ENCODE measurements around the gene TARS3. TPM values are rescaled to one million over a fixed set of nuclear protein-coding genes. Genes with fewer than 3 reads are reported as not detected.

The TARS3 gene
- total and polyA plus RNA-seq, 4 experiments from 2014 or later = 8.9 to 39.8 (median 26.5) TPM

DNA sequence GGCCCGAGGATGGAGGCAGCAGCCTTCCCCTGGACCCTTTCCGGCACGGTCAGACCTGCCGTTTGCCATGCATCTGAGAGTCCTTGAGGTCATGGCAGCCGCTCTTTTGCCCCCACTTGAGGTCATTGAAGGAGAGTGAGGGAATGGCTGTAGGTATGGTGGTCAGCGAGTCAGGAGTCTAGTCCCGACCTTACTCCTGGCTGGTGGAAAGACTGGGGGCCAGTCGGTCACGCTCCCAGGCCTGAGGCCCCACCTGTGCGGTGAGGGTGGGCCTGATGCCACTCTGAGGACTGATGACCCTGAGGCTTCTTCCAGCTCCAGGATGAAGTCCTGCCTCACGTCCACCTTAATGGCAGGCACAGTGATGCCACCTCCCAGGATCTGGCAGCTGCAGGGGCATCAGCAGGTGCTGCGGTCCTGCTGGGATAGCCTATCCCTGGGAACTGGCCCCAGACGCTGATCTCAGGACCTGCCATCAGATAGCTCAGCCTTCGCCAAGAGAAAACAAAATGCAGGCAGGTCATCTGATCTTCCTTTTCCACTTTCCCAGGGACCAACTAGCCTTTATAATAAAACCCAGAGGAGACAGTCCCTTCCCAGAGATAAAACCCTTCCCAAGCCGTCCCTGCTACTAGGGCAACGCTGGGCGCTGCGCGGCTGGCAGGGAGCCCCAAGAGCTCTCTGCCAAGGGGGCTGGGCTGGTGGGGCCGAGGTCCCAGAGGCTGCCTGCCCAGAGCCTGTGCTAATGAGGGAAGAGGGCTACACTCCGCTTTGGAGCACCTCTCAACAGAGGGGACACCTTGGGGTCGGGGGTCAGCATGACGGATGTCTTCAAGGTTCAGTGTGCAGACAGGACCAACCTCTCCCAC, 114.3 kb downstream of the TARS3 start:
- Histone ChIP-seq H3K4me1 (ENCODE audit: insufficient read depth, low read length) (no peaks in the 10 kb centered on the region), H3K9me3 (ENCODE audit: control insufficient read depth in 1 of 2, low read length in 2 of 2) (no peaks in the 10 kb centered on the region), H3K27ac (ENCODE audit: low read depth, low read length) (no peak overlapping the region), H3K4me3 (ENCODE audit: low read length in 2 of 2) (no peak overlapping the region), H3K36me3 (ENCODE audit: insufficient read depth, low read length) (no peaks in the 10 kb centered on the region), H3K27me3 (ENCODE audit: insufficient read depth, low read length) (no peaks in the 10 kb centered on the region)
- intact Hi-C loops (cut with micrococcal nuclease) = no loop called here
- ChIA-PET POLR2A (ENCODE audit: partially characterized antibody) (no interaction called here), CTCF (ENCODE audit: partially characterized antibody) (no interaction called here)
- no peaks in the 10 kb centered on the region for H3K36me3 Mint-ChIP-seq
- DNase-seq = no peak
- H3K27me3 Mint-ChIP-seq = no peaks in the 10 kb centered on the region
- peaks cover 0 to 2% (median 0%) of the 10 kb centered on the region in 8 donors for H3K9me3 Mint-ChIP-seq
- no peaks in the 10 kb centered on the region for H3K4me1 Mint-ChIP-seq
- no peak overlapping the region for H3K4me3 Mint-ChIP-seq
- H3K27ac Mint-ChIP-seq = no peak overlapping the region

DNA sequence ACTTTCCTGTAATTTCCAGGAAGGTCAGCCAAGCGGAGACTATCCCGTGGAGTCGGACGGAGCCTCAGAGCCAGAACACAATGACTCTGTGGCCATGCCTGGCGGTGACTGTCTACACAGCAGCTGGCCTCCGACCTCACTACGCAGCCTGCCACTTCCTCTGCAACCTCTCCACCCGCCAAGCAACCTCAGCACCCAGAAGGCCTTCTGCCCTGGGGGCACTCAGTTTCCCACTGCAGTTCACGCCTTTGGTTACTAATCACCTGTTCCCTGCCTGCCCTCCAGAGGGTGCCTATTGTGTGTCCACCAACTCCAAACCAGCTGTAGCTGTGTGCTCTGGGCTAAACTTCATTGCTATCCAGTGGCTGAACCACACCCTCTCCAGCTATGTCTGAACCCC, 116.1 kb downstream of the TARS3 start:
- H3K27me3 Mint-ChIP-seq = peaks cover 6 to 14% of the 10 kb centered on the region in 2 donors
- Histone ChIP-seq H3K4me3 (ENCODE audit: low read length in 2 of 2) (no peak overlapping the region), H3K27ac (ENCODE audit: low read depth, low read length) (no peak overlapping the region), H3K27me3 (ENCODE audit: insufficient read depth, low read length) (no peaks in the 10 kb centered on the region), H3K36me3 (ENCODE audit: insufficient read depth, low read length) (no peaks in the 10 kb centered on the region), H3K4me1 (ENCODE audit: insufficient read depth, low read length) (no peaks in the 10 kb centered on the region), H3K9me3 (ENCODE audit: control insufficient read depth in 1 of 2, low read length in 2 of 2) (no peaks in the 10 kb centered on the region)
- ChIA-PET CTCF (ENCODE audit: partially characterized antibody) (no interaction called here), POLR2A (ENCODE audit: partially characterized antibody) (no interaction called here)
- H3K4me1 Mint-ChIP-seq = no peaks in the 10 kb centered on the region
- H3K9me3 Mint-ChIP-seq = peaks cover 0 to 6% (median 4%) of the 10 kb centered on the region in 8 donors
- intact Hi-C loops (cut with micrococcal nuclease) = no loop called here
- H3K27ac Mint-ChIP-seq = no peak overlapping the region
- H3K36me3 Mint-ChIP-seq = peaks cover 0 to 7% of the 10 kb centered on the region in 2 donors
- DNase-seq = no peak
- no peak overlapping the region for H3K4me3 Mint-ChIP-seq

DNA sequence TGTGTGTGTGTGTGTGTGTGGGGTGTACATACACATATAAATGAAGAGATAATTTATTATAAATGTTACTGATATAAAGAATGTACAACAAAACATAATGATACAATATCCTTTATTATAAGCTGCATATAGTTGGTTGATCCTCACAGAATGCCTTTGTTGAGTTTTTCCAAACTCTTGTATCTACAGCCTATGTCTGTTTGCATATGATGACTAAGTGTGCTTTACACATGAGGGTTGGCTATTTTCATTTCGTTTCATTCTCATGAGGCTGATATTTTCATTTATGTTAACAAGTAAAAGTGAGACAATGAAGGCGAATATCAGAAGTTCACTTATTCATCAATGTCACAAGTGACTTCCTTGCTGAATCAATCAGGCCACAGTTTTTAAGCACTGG, 117.2 kb downstream of the TARS3 start:
- Histone ChIP-seq H3K27me3 (ENCODE audit: insufficient read depth, low read length) (no peaks in the 10 kb centered on the region), H3K27ac (ENCODE audit: low read depth, low read length) (no peak overlapping the region), H3K9me3 (ENCODE audit: control insufficient read depth in 1 of 2, low read length in 2 of 2) (no peaks in the 10 kb centered on the region), H3K4me1 (ENCODE audit: insufficient read depth, low read length) (no peaks in the 10 kb centered on the region), H3K4me3 (ENCODE audit: low read length in 2 of 2) (no peak overlapping the region), H3K36me3 (ENCODE audit: insufficient read depth, low read length) (no peaks in the 10 kb centered on the region)
- CTCF ChIA-PET (ENCODE audit: partially characterized antibody) = no interaction called here
- Mint-ChIP-seq H3K9me3 (peaks cover 0 to 6% (median 4%) of the 10 kb centered on the region in 8 donors), H3K27me3 (peaks cover 9 to 14% of the 10 kb centered on the region in 2 donors), H3K4me3 (no peak overlapping the region), H3K4me1 (no peaks in the 10 kb centered on the region), H3K27ac (no peak overlapping the region), H3K36me3 (peaks cover 0 to 7% of the 10 kb centered on the region in 2 donors)
- DNase-seq = no peak
- POLR2A ChIA-PET (ENCODE audit: partially characterized antibody) = no interaction called here
- intact Hi-C loops (cut with micrococcal nuclease) = no loop called here

DNA sequence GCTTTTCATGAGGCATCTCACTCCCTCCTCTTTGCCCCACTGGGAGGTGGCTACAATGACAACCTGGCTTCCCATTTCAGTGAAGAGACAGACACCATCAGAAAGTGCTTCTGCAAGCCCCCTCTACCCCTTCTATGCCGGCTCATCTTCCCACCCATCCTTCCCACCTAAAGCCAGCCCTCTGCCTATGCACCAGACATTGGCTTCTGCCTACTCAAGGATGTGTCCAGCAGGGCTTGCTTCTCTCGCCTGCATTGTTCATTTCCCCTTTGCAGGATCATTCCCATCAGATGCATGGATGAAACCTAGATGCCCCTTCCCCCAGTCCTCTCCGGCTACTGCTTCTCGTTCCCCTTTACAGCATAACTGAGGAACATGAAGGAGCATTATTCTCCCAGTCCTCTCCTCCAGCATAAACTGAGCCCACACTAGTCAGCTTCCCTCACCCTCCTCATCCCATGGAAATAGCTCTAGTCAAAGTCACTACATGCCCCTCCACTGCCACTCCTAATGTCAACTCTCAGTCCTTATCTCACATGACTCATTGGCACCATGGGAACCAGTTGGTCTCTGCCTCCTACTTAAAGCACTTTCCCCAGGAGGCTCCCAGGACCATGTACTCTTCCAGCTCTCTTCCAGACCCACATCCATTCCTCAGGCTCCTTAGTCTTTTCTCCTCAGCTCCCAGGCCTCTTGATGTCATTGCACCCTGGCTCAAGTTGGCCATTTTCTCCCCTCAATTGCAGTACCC, 120.0 kb downstream of the TARS3 start:
- intact Hi-C loops (cut with micrococcal nuclease) = no loop called here
- POLR2A ChIA-PET (ENCODE audit: partially characterized antibody) = no interaction called here
- no peaks in the 10 kb centered on the region for H3K4me1 Mint-ChIP-seq

More for the DNA sequence above, 120.0 kb downstream of the TARS3 start:
- Histone ChIP-seq H3K27ac (ENCODE audit: low read depth, low read length) (no peak overlapping the region), H3K4me3 (ENCODE audit: low read length in 2 of 2) (no peak overlapping the region), H3K36me3 (ENCODE audit: insufficient read depth, low read length) (no peaks in the 10 kb centered on the region), H3K9me3 (ENCODE audit: control insufficient read depth in 1 of 2, low read length in 2 of 2) (no peaks in the 10 kb centered on the region), H3K27me3 (ENCODE audit: insufficient read depth, low read length) (peaks cover under 1% of the 10 kb centered on the region), H3K4me1 (ENCODE audit: insufficient read depth, low read length) (no peaks in the 10 kb centered on the region)
- peaks cover 22 to 26% of the 10 kb centered on the region in 2 donors for H3K27me3 Mint-ChIP-seq
- CTCF ChIA-PET (ENCODE audit: partially characterized antibody) = no interaction called here
- DNase-seq = no peak
- H3K27ac Mint-ChIP-seq = peak overlapping the region in 1 of 7 donors; percentile 43
- H3K36me3 Mint-ChIP-seq = peaks cover 0 to 11% of the 10 kb centered on the region in 2 donors
- H3K9me3 Mint-ChIP-seq = peaks cover 0 to 12% (median 8%) of the 10 kb centered on the region in 8 donors
- peak overlapping the region in 1 of 8 donors; percentile 16 for H3K4me3 Mint-ChIP-seq

Other genes with a start within 250 kb of the TARS3 start
- gene PCSK6, start 234.8 kb downstream of the TARS3 start, total RNA-seq = under 1 TPM; 0.41 to 0.53 TPM
- gene PCSK6, start 234.8 kb downstream of the TARS3 start, polyA plus RNA-seq = under 1 TPM; 0.08 to 0.24 TPM
- gene TM2D3, start 72.1 kb downstream of the TARS3 start, total RNA-seq = 10 to 100 TPM; 86.3 to 92.9 TPM
- gene TM2D3, start 72.1 kb downstream of the TARS3 start, polyA plus RNA-seq = 10 to 100 TPM; 35.1 to 40.3 TPM
- not detected for gene OR4F6, start 79.0 kb upstream of the TARS3 start, total RNA-seq
- not detected for gene OR4F6, start 79.0 kb upstream of the TARS3 start, polyA plus RNA-seq
- not detected for gene OR4F15, start 87.7 kb upstream of the TARS3 start, total RNA-seq
- gene OR4F15, start 87.7 kb upstream of the TARS3 start, polyA plus RNA-seq = not detected